ENCODE measurements around the gene RETSAT.

- no peak for TF ChIP-seq CTCF (IDR thresholded peaks at IDR 0.05)
- no peak for TF ChIP-seq EZH2 (IDR thresholded peaks at IDR 0.05; ENCODE audit: borderline replicate concordance, insufficient read depth, low read depth, low read length, poor library complexity, severe bottlenecking)
Observed at GRCh38 chr2:85388878-85389538, 34.7 kb upstream of the RETSAT start.
